ENCODE data around the gene CR1L. TPM values are rescaled to one million over a fixed set of nuclear protein-coding genes. Genes with fewer than 3 reads are reported as not detected.
A peak's percentile ranks its signal among the peaks of the same experiment; 100 is the strongest.

The CR1L gene
- total RNA-seq, 1 experiment from 2014 or later, result not detected

- ChIA-PET CTCF (no interaction called here), POLR2A (ENCODE audit: low non-redundant PET) (no interaction called here)
- no peak for TF ChIP-seq EZH2 (IDR thresholded peaks at IDR 0.05; ENCODE audit: borderline replicate concordance, low read depth, low read length, poor library complexity, severe bottlenecking)
- TF ChIP-seq CTCF (conservative IDR thresholded peaks at IDR 0.05; ENCODE audit: low read depth, low read length), result no peak
- no peak overlapping the region for H3K27ac ChIP-seq (ENCODE audit: low read depth, low read length, poor library complexity, severe bottlenecking)
- BruUV-seq (replicated peaks), result no TSS peak
- intact Hi-C loops (cut with micrococcal nuclease; ENCODE audit: unreplicated experiment), result no loop called here
- H3K4me1 ChIP-seq (ENCODE audit: insufficient read depth, low read length, poor library complexity, severe bottlenecking), result no peaks in the 10 kb centered on the region
- no peak overlapping the region for H3K4me3 ChIP-seq (ENCODE audit: low read depth, low read length, poor library complexity, severe bottlenecking)
- no peaks in the 10 kb centered on the region for H3K9me3 ChIP-seq (ENCODE audit: low read depth, low read length, poor library complexity, severe bottlenecking)
- H3K27me3 ChIP-seq (replicated peaks; ENCODE audit: insufficient read depth, low read depth, low read length, poor library complexity), result peaks cover 76% of the 10 kb centered on the region
- DNase-seq (ENCODE audit: low spot score), result no peak
- no peaks in the 10 kb centered on the region for H3K36me3 ChIP-seq (ENCODE audit: insufficient read depth, low read length, poor library complexity, severe bottlenecking)
These were observed 26.1 kb downstream of the CR1L start for GRCh38 chr1:207670997-207671396.

- DNase-seq (ENCODE audit: low spot score), result peak; percentile 68
- intact Hi-C loops (cut with micrococcal nuclease; ENCODE audit: unreplicated experiment), result no loop called here
- Histone ChIP-seq H3K4me3 (ENCODE audit: low read depth, low read length, poor library complexity, severe bottlenecking) (no peak overlapping the region), H3K4me1 (ENCODE audit: insufficient read depth, low read length, poor library complexity, severe bottlenecking) (no peaks in the 10 kb centered on the region), H3K36me3 (ENCODE audit: insufficient read depth, low read length, poor library complexity, severe bottlenecking) (no peaks in the 10 kb centered on the region), H3K9me3 (ENCODE audit: low read depth, low read length, poor library complexity, severe bottlenecking) (no peaks in the 10 kb centered on the region), H3K27me3 (replicated peaks; ENCODE audit: insufficient read depth, low read depth, low read length, poor library complexity) (peaks cover 64% of the 10 kb centered on the region), H3K27ac (ENCODE audit: low read depth, low read length, poor library complexity, severe bottlenecking) (no peak overlapping the region)
- POLR2A ChIA-PET (ENCODE audit: low non-redundant PET), result no interaction called here
- CTCF ChIA-PET, result interaction anchor here (0.6 kb wide), 1 partner anchor 93 kb away, joined by 4 read pairs; no protein-coding TSS in a partner anchor
- TF ChIP-seq CTCF (conservative IDR thresholded peaks at IDR 0.05; ENCODE audit: low read depth, low read length), result peak; percentile 74
- TF ChIP-seq EZH2 (IDR thresholded peaks at IDR 0.05; ENCODE audit: borderline replicate concordance, low read depth, low read length, poor library complexity, severe bottlenecking), result no peak
- no TSS peak for BruUV-seq (replicated peaks)
These were observed 27.7 kb downstream of the CR1L start for GRCh38 chr1:207672522-207673130.

GRCh38 chr1:207673399-207673798 lies 28.5 kb downstream of the CR1L start:
- no peaks in the 10 kb centered on the region for H3K9me3 ChIP-seq (ENCODE audit: low read depth, low read length, poor library complexity, severe bottlenecking)
- H3K27ac ChIP-seq (ENCODE audit: low read depth, low read length, poor library complexity, severe bottlenecking), result no peak overlapping the region
- no TSS peak for BruUV-seq (replicated peaks)
- no peaks in the 10 kb centered on the region for H3K4me1 ChIP-seq (ENCODE audit: insufficient read depth, low read length, poor library complexity, severe bottlenecking)
- CTCF ChIA-PET, result no interaction called here
- peaks cover 56% of the 10 kb centered on the region for H3K27me3 ChIP-seq (replicated peaks; ENCODE audit: insufficient read depth, low read depth, low read length, poor library complexity)
- DNase-seq (ENCODE audit: low spot score), result no peak
- POLR2A ChIA-PET (ENCODE audit: low non-redundant PET), result no interaction called here
- H3K36me3 ChIP-seq (ENCODE audit: insufficient read depth, low read length, poor library complexity, severe bottlenecking), result no peaks in the 10 kb centered on the region
- no peak overlapping the region for H3K4me3 ChIP-seq (ENCODE audit: low read depth, low read length, poor library complexity, severe bottlenecking)
- intact Hi-C loops (cut with micrococcal nuclease; ENCODE audit: unreplicated experiment), result no loop called here
- TF ChIP-seq EZH2 (IDR thresholded peaks at IDR 0.05; ENCODE audit: borderline replicate concordance, low read depth, low read length, poor library complexity, severe bottlenecking), result no peak
- TF ChIP-seq CTCF (conservative IDR thresholded peaks at IDR 0.05; ENCODE audit: low read depth, low read length), result no peak

Data from A673 (cell line).